SK-N-SH (cell line): ENCODE measurements around the gene COMMD8. TPM values are rescaled to one million over a fixed set of nuclear protein-coding genes. Genes with fewer than 3 reads are reported as not detected.

Experiments
- CTCF ChIA-PET: fragments of 300-600, 350-600 bp; formaldehyde crosslinking; extraction: SDS; loops from one replicate; lab custom pipeline; 2021; lab: Yijun Ruan, JAX
- POLR2A ChIA-PET: fragments of 350-600 bp; sonication (Branson Sonifier 250); formaldehyde crosslinking; extraction: SDS; loops from one replicate; lab custom pipeline; 2020; ENCODE audit warnings: antibody characterized with exemption, inconsistent platforms; lab: Yijun Ruan, JAX
- DNase-seq: peaks from one replicate; pipeline ENCODE4 v3.0.0; 2012
- H2AFZ ChIP-seq: fragments of 200-600 bp; sonication (generic); 2 replicates; pipeline ENCODE4 v1.8.1; 2016; ENCODE audit warnings: antibody characterized with exemption, mild to moderate bottlenecking, low read depth
- H3F3A ChIP-seq: fragments of 200-600 bp; sonication (generic); replicated peaks from 2 replicates; pipeline ENCODE3; 2016; ENCODE audit warnings: antibody characterized with exemption, mild to moderate bottlenecking; ENCODE audit not compliant: insufficient read depth
- H3K27ac ChIP-seq, 2 experiments: fragments of 200-500 bp in 1 of 2; fragments of 200-600 bp in 1 of 2; sonication (Bioruptor generic) in 1 of 2; sonication (generic), shearing (Covaris generic) in 1 of 2; 2 replicates each; pipeline versions ENCODE4 v1.5.1 to v1.6.1; 2014 to 2016; ENCODE audit warnings: low read depth in 2 of 2, inconsistent platforms in 1 of 2, low read length in 1 of 2, mild to moderate bottlenecking in 1 of 2, mixed read lengths in 1 of 2
- H3K27me3 ChIP-seq: fragments of 200-600 bp; sonication (generic), shearing (Covaris generic); 2 replicates; pipeline ENCODE4 v1.6.1; 2016; ENCODE audit warnings: mixed run types; ENCODE audit not compliant: insufficient read depth
- H3K36me3 ChIP-seq, 2 experiments: fragments of 200-500 bp in 1 of 2; fragments of 200-600 bp in 1 of 2; sonication (Bioruptor generic) in 1 of 2; sonication (generic) in 1 of 2; replicated peaks in 1 of 2; 2 replicates each; pipeline versions ENCODE3 to v1.5.1; 2014 to 2016; ENCODE audit warnings: low read length in 1 of 2, mild to moderate bottlenecking in 1 of 2; ENCODE audit not compliant: insufficient read depth in 2 of 2, control insufficient read depth in 1 of 2
- H3K4me1 ChIP-seq, 2 experiments: fragments of 200-500 bp in 1 of 2; fragments of 200-600 bp in 1 of 2; sonication (Bioruptor generic) in 1 of 2; sonication (generic), shearing (Covaris generic) in 1 of 2; 2 replicates each; pipeline versions ENCODE4 v1.5.1 to v1.6.1; 2014 to 2016; ENCODE audit warnings: low read depth in 1 of 2, low read length in 1 of 2, mixed run types in 1 of 2; ENCODE audit not compliant: insufficient read depth in 2 of 2, control insufficient read depth in 1 of 2
- H3K4me2 ChIP-seq: fragments of 200-600 bp; sonication (generic), shearing (Covaris generic); 2 replicates; pipeline ENCODE4 v1.6.1; 2017; ENCODE audit warnings: mixed run types
- H3K4me3 ChIP-seq, 2 experiments: fragments of 200-500 bp in 1 of 2; fragments of 200-600 bp in 1 of 2; sonication (Bioruptor generic) in 1 of 2; sonication (generic), shearing (Covaris generic) in 1 of 2; 2 replicates each; pipeline versions ENCODE4 v1.5.1 to v1.8.1; 2014 to 2016; ENCODE audit warnings: low read depth in 2 of 2, inconsistent platforms in 1 of 2, low read length in 1 of 2, mild to moderate bottlenecking in 1 of 2, mixed read lengths in 1 of 2, moderate library complexity in 1 of 2
- H3K79me2 ChIP-seq: fragments of 200-600 bp; sonication (generic); 2 replicates; pipeline ENCODE4 v1.8.1; 2017; ENCODE audit warnings: mild to moderate bottlenecking; ENCODE audit not compliant: insufficient read depth
- H3K9ac ChIP-seq: fragments of 200-600 bp; sonication (generic); 2 replicates; pipeline ENCODE4 v1.6.1; 2017; ENCODE audit warnings: mixed run types
- H3K9me2 ChIP-seq: fragments of 200-600 bp; sonication (generic); 2 replicates; pipeline ENCODE4 v1.6.1; 2017; ENCODE audit warnings: mixed run types
- H3K9me3 ChIP-seq: fragments of 200-600 bp; sonication (generic); 2 replicates; pipeline ENCODE4 v1.6.1; 2017; ENCODE audit warnings: mixed run types, mild to moderate bottlenecking, moderate library complexity
- H4K20me1 ChIP-seq: fragments of 200-600 bp; sonication (generic); 2 replicates; pipeline ENCODE4 v1.6.1; 2017; ENCODE audit warnings: mild to moderate bottlenecking, mixed run types; ENCODE audit not compliant: insufficient read depth
- EP300 ChIP-seq, 2 experiments: IDR thresholded peaks; 2 replicates each; pipeline versions ENCODE4 v1.4.0 to v1.6.1; 2012; ENCODE audit warnings: borderline replicate concordance in 1 of 2, low read depth in 1 of 2, low read length in 1 of 2
- FOXM1 ChIP-seq: IDR thresholded peaks from 2 replicates; pipeline ENCODE4 v1.4.0; 2012; ENCODE audit warnings: low read depth, mild to moderate bottlenecking
- IRF3 ChIP-seq: fragments of 150-350 bp; IDR thresholded peaks from 2 replicates; pipeline ENCODE4 v1.6.1; 2016; ENCODE audit warnings: mild to moderate bottlenecking, low read depth, low read length
- JUND ChIP-seq: IDR thresholded peaks from 2 replicates; pipeline ENCODE4 v1.4.0; 2012
- MXI1 ChIP-seq: IDR thresholded peaks from 2 replicates; pipeline ENCODE4 v1.6.1; 2012; ENCODE audit warnings: mild to moderate bottlenecking, low read depth, low read length, improper control_type of control experiment
- PBX3 ChIP-seq: IDR thresholded peaks from 2 replicates; pipeline ENCODE4; 2012
- RCOR1 ChIP-seq: fragments of 150-350 bp; IDR thresholded peaks from 2 replicates; pipeline ENCODE4 v1.6.1; 2017; ENCODE audit warnings: antibody characterized with exemption, low read length
- REST ChIP-seq: IDR thresholded peaks from 2 replicates; pipeline ENCODE4 v1.6.1; 2012; ENCODE audit warnings: mild to moderate bottlenecking, low read depth, low read length, moderate library complexity
- RFX5 ChIP-seq: IDR thresholded peaks from 2 replicates; pipeline ENCODE4 v1.6.1; 2012; ENCODE audit warnings: mild to moderate bottlenecking, improper control_type of control experiment, low read length
- RXRA ChIP-seq: IDR thresholded peaks from 2 replicates; pipeline ENCODE4 v1.4.0; 2012; ENCODE audit warnings: low read depth, mild to moderate bottlenecking, borderline replicate concordance
- TCF12 ChIP-seq: IDR thresholded peaks from 2 replicates; pipeline ENCODE4 v1.4.0; 2012
- TEAD4 ChIP-seq: IDR thresholded peaks from 2 replicates; pipeline ENCODE4 v1.4.0; 2012; ENCODE audit warnings: mild to moderate bottlenecking, borderline replicate concordance; ENCODE audit not compliant: insufficient read depth
- USF1 ChIP-seq: IDR thresholded peaks from 2 replicates; pipeline ENCODE4 v1.4.0; 2012; ENCODE audit warnings: low read depth, borderline replicate concordance
- YY1 ChIP-seq: IDR thresholded peaks from 2 replicates; pipeline ENCODE4 v1.4.0; 2012; ENCODE audit warnings: low read depth, mild to moderate bottlenecking
- WGBS: methylation state at CpG from one replicate; pipeline ENCODE4 v1.1.6; 2017; ENCODE audit warnings: low lambda C conversion rate; 5-methylcytosine and 5-hydroxymethylcytosine counted together
- polyA plus RNA-seq, 3 experiments: library from polyadenylated mRNA; depleted of rRNA; stranded (reverse); fragments of >200 nt; gene quantifications; 2 replicates each; pipeline ENCODE4 v1.2.3, GENCODE V29; 2012

The COMMD8 gene
- polyA plus RNA-seq, 1 of the 3 experiments (the other 2 are of a cell fraction), result 7.0 TPM

GRCh38 chr4:47485768-47486167, 22.3 kb upstream of the COMMD8 start:
- DNase-seq, result no peak
- CTCF ChIA-PET, result interaction anchor here (0.6 to 1.6 kb wide), 4 partner anchors 12 to 48 kb away, joined by 3 to 4 read pairs (median 4); partner anchors contain the start of gene COMMD8
- 1% methylated on average over 14 of the region's 14 CpGs for WGBS

More at GRCh38 chr4:47485768-47486167, 22.3 kb upstream of the COMMD8 start:
- no peak for TF ChIP-seq RXRA
- no peak for TF ChIP-seq TCF12
- TF ChIP-seq PBX3, result no peak
- no peak for TF ChIP-seq JUND
- TF ChIP-seq REST, result no peak
- no peak for TF ChIP-seq RFX5
- TF ChIP-seq FOXM1, result no peak
- no peak for TF ChIP-seq MXI1
- no peak for TF ChIP-seq USF1
- no peak for TF ChIP-seq RCOR1
- TF ChIP-seq YY1, result no peak
- no peak for TF ChIP-seq EP300 (IDR thresholded peaks at IDR 0.05; ENCODE audit: borderline replicate concordance in 1 of 2, low read depth in 1 of 2, low read length in 1 of 2)
- TF ChIP-seq TEAD4, result no peak
- no peak for TF ChIP-seq IRF3
- Histone ChIP-seq H3K9ac (peak overlapping the region; percentile 93), H3K9me3 (no peaks in the 10 kb centered on the region), H3K36me3 (peaks cover 0 to 5% of the 10 kb centered on the region in 2 experiments), H3K9me2 (no peaks in the 10 kb centered on the region), H2AFZ (peak overlapping the region; percentile 95), H3K4me2 (peak overlapping the region; percentile 71), H3K27me3 (no peaks in the 10 kb centered on the region), H4K20me1 (no peaks in the 10 kb centered on the region), H3K4me1 (peaks cover 6 to 7% of the 10 kb centered on the region in 2 experiments; a peak in 2 of 4 replicates), H3K79me2 (peaks cover 39% of the 10 kb centered on the region), H3F3A (peaks cover 25% of the 10 kb centered on the region), H3K4me3 (peak overlapping the region; percentile 64 to 80), H3K27ac (peak overlapping the region; percentile 96)
- POLR2A ChIA-PET, result interaction anchor here (0.9 to 1.2 kb wide), 2 partner anchors 20 to 22 kb away, joined by 3 to 12 read pairs; partner anchors contain the start of gene COMMD8
